NCI-H524 (cell line): Measurements from ENCODE around the gene AQP6.

Experiments
- DNase-seq, 2 experiments: peaks; one replicate each; lab custom pipeline; 2025; lab: John Stamatoyannopoulos, UW

The AQP6 gene, protein sequence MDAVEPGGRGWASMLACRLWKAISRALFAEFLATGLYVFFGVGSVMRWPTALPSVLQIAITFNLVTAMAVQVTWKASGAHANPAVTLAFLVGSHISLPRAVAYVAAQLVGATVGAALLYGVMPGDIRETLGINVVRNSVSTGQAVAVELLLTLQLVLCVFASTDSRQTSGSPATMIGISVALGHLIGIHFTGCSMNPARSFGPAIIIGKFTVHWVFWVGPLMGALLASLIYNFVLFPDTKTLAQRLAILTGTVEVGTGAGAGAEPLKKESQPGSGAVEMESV

GRCh38 chr12:49972641-49973360 is at the start of gene AQP6:
AQP6 (plus strand) TSS chr12:49972947; CDS start chr12:49973174, 227 bp downstream.
- no peak for DNase-seq

GRCh38 chr12:49923035-49923644 is 49.6 kb upstream of the AQP6 start:
- no peak for DNase-seq

GRCh38 chr12:49923880-49924556 is 48.7 kb upstream of the AQP6 start:
- no peak for DNase-seq

GRCh38 chr12:49924628-49925246 is 48.0 kb upstream of the AQP6 start:
- DNase-seq = no peak

GRCh38 chr12:49925433-49926204 is 47.1 kb upstream of the AQP6 start:
- no peak for DNase-seq

- no peak for DNase-seq
Observed at GRCh38 chr12:49928471-49928870, 44.3 kb upstream of the AQP6 start.

- no peak for DNase-seq
Observed at GRCh38 chr12:49929581-49929980, 43.2 kb upstream of the AQP6 start.

DNA sequence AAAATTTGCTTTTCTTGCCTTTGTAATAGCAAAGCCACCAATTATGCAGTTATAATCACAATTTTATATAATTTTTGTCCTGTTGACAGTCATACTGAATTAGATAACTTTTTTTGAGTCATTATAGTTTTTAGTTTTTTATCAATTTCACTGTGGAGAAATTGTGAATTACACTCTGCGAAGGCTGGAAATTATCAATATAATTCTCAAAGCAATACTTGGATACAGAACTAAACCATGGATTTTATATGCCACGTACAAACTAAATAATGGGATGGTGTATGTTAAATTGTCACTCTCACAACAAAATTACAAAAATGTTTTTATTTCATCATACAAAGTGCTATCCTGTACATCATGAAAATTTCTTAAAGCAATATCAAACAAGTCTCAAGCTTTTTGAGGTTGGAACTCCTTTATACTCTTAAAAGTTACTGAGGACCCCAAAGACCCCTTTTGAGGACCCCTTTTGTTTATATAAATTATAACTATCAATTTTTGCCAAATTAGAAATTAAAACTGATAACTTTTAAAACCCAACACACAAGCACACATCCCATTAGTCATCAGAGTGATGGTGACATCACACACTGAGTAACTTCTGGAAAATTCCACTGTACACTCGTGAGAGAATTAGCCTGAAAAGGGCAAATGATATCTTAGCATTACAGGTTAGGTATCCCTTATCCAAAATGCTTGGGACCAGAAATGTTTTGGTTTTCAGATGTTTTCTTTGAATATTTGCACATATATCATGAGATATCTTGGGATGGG is 42.0 kb upstream of the AQP6 start:
- DNase-seq = no peak

- DNase-seq = no peak
Observed at GRCh38 chr12:49932023-49932422, 40.7 kb upstream of the AQP6 start.

GRCh38 chr12:49932533-49933130 is 40.1 kb upstream of the AQP6 start:
- no peak for DNase-seq

DNA sequence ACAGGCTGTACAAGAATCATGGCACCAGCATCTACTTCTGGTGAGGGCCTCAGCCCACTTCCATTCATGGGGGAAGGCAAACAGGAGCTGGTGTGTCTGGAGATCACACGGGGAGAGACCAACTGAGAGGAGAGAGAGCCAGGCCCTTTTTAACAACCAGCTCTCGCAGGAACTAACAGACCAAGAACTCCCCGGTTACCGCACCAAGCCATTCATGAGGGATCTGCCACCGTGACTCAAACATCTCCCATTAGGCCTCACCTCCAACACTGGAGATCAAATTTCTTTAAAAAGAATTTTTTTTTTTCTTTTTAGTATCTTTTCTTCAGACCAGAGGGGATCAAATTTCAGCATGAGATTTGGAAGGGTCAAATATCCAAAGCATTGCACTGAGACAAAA is 39.0 kb upstream of the AQP6 start:
- DNase-seq = no peak

DNA sequence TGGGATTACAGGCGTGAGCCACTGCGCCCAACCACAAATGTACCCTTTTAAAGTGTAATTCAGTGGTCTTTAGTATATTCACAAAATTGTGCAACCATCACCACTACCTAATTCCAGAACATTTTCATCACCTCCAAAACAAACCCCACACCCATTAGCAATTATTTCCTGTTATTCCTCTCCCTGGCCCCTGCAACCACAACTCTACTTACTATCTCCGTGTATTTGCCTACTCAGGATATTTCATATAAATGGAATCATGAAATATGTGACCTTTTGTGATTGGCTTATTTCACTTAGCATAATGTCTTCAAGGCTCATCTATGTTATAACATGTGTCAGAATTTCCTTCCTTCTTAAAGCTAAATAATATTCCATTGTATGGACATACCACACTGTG is 38.2 kb upstream of the AQP6 start:
- no peak for DNase-seq

- no peak for DNase-seq
Observed at GRCh38 chr12:49936925-49937324, 35.8 kb upstream of the AQP6 start.

GRCh38 chr12:49937639-49938300 is 35.0 kb upstream of the AQP6 start:
- DNase-seq = no peak

DNA sequence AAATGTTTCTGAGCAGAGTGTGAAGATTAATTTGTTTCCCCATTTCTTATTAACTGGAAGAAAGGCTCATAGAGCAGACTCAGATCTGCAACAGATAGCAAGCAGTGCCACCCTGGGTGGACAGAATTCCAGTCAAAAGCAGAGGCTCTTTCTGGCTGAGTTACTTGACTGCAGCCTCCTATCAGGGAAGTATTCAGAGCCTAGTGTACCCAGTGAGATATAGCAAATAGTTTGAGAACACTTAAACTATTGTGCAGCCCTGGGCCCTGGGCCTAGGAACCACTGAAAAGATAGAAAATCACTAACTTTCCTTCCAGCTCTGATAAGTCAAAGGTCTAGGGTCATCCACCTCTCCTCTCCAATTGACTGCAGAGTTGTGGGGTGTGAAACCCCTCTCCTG is 33.4 kb upstream of the AQP6 start:
- no peak for DNase-seq

DNA sequence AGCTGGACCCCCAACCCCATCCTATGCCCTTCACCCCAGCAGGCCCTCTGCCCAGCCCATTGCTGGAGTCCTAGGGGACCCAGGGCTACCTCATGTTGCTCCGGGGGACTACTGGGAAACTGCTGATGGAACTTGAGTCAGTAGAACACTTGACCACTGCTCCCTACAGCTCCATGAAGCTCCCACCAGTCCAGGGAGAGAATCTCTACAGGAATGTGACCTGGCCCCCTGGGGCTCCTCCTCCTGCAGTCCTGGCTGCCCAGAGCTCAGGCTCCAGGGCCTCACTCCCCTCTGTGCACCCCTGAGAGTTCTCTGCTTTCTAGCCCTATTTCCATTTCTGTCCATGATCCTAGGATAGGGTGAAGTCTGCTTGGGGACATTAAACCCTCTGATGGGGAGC is 33.0 kb upstream of the AQP6 start:
- DNase-seq = no peak

GRCh38 chr12:49941556-49942511 is 30.9 kb upstream of the AQP6 start:
- peak in 1 of 2 experiments; percentile 61 for DNase-seq

DNA sequence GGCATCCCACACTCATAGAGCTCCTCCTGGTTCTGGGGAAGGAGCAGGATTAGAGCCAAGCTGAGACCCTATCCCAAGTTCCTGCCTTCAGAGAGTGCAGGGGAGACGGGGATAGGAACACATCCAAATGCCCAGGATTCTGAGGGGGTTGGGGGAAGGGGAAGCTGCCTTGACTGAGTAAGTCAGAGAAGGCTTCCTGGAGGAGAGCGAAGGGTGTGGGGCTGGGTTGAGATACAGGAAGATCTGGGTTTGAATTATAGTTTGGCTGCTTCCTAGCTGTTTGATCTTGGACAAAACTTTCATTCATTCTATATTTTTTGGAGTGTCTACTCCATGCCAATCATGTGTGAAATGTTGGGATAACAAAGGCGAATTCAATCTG is 30.2 kb upstream of the AQP6 start:
- DNase-seq = no peak
